ENCODE results near the gene ALK. TPM values are rescaled to one million over a fixed set of nuclear protein-coding genes. Genes with fewer than 3 reads are reported as not detected.

Gene ALK
- total and polyA plus RNA-seq, 2 donors (not counting 1 experiment from before 2014, with no cell fraction given), result not detected

- TF ChIP-seq CTCF (IDR thresholded peaks at IDR 0.05) (no peak), EZH2 (IDR thresholded peaks at IDR 0.05; ENCODE audit: borderline replicate concordance, insufficient read depth, low read depth, low read length, poor library complexity, severe bottlenecking) (no peak)
- no peak overlapping the region for H3K27ac ChIP-seq (ENCODE audit: low read length in 2 of 2)
- CTCF ChIA-PET, result no interaction called here
Observed at GRCh38 chr2:29918941-29919340, 2.4 kb downstream of the ALK start.

GRCh38 chr2:29917781-29918180, 3.6 kb downstream of the ALK start:
- 83% methylated on average over 1 of the region's 1 CpG for WGBS (ENCODE audit: insufficient coverage)
- no peak overlapping the region for H3K27ac ChIP-seq (ENCODE audit: low read length in 2 of 2)
- H3K4me3 Mint-ChIP-seq, result no peak overlapping the region
- no peak overlapping the region for H3K4me2 ChIP-seq (replicated peaks; ENCODE audit: low read depth, low read length, poor library complexity, severe bottlenecking)
- ATAC-seq (ENCODE audit: low read depth) (no peak), DNase-seq (no peak)
- H3K4me1 ChIP-seq (ENCODE audit: control insufficient read depth in 2 of 2, insufficient read depth in 2 of 2, low read length in 2 of 2), result peaks cover 15 to 22% of the 10 kb centered on the region in 2 donors
- H4K20me1 ChIP-seq (ENCODE audit: control insufficient read depth, insufficient read depth, low read length, poor library complexity, severe bottlenecking), result no peaks in the 10 kb centered on the region
- CTCF ChIA-PET, result no interaction called here
- H3K4me3 ChIP-seq (ENCODE audit: control extremely low read depth in 1 of 5, extremely low read depth in 1 of 5, insufficient read depth in 1 of 5, low read depth in 2 of 5, low read length in 4 of 5), result no peak overlapping the region
- POLR2A ChIA-PET, result no interaction called here
- peaks cover 65% of the 10 kb centered on the region for H3K27me3 Mint-ChIP-seq
- peaks cover 15% of the 10 kb centered on the region for H3K4me1 Mint-ChIP-seq
- H2AFZ ChIP-seq (ENCODE audit: insufficient read depth, low read depth, low read length, poor library complexity, severe bottlenecking), result no peak overlapping the region
- intact Hi-C loops (cut with micrococcal nuclease), result no loop called here
- H3K27me3 ChIP-seq (replicated peaks in 1 of 4; ENCODE audit: control extremely low read depth in 1 of 4, control insufficient read depth in 3 of 4, insufficient read depth in 4 of 4, low read length in 3 of 4), result peaks cover 0 to 47% (median 33%) of the 10 kb centered on the region in 4 experiments
- no peak overlapping the region for H3K27ac Mint-ChIP-seq
- peaks cover 0 to 20% (median 0%) of the 10 kb centered on the region in 3 donors for H3K9me3 ChIP-seq (ENCODE audit: control extremely low read depth in 1 of 3, control insufficient read depth in 2 of 3, insufficient read depth in 1 of 3, low read length in 2 of 3)
- peaks cover 2% of the 10 kb centered on the region for H3K9me3 Mint-ChIP-seq (ENCODE audit: insufficient read depth)
- no peaks in the 10 kb centered on the region for H3K36me3 ChIP-seq (replicated peaks in 1 of 2; ENCODE audit: control extremely low read depth in 1 of 2, control insufficient read depth in 1 of 2, extremely low read depth in 1 of 2, insufficient read depth in 2 of 2, low read length in 1 of 2)
- TF ChIP-seq EZH2 (IDR thresholded peaks at IDR 0.05; ENCODE audit: borderline replicate concordance, insufficient read depth, low read depth, low read length, poor library complexity, severe bottlenecking) (no peak), CTCF (IDR thresholded peaks at IDR 0.05) (no peak)
- H3K79me2 ChIP-seq (ENCODE audit: control insufficient read depth, insufficient read depth, low read length), result no peaks in the 10 kb centered on the region
- H3K9ac ChIP-seq (ENCODE audit: low read length), result no peak overlapping the region

More at GRCh38 chr2:29918941-29919340, 2.4 kb downstream of the ALK start:
- H2AFZ ChIP-seq (ENCODE audit: insufficient read depth, low read depth, low read length, poor library complexity, severe bottlenecking), result no peak overlapping the region
- H3K27me3 ChIP-seq (replicated peaks in 1 of 4; ENCODE audit: control extremely low read depth in 1 of 4, control insufficient read depth in 3 of 4, insufficient read depth in 4 of 4, low read length in 3 of 4), result peaks cover 0 to 43% (median 37%) of the 10 kb centered on the region in 4 experiments
- H3K9me3 ChIP-seq (ENCODE audit: control extremely low read depth in 1 of 3, control insufficient read depth in 2 of 3, insufficient read depth in 1 of 3, low read length in 2 of 3), result peaks cover 0 to 20% (median 0%) of the 10 kb centered on the region in 3 donors
- no peaks in the 10 kb centered on the region for H3K36me3 ChIP-seq (replicated peaks in 1 of 2; ENCODE audit: control extremely low read depth in 1 of 2, control insufficient read depth in 1 of 2, extremely low read depth in 1 of 2, insufficient read depth in 2 of 2, low read length in 1 of 2)
- peaks cover 2% of the 10 kb centered on the region for H3K9me3 Mint-ChIP-seq (ENCODE audit: insufficient read depth)
- peak overlapping the region; percentile 56 for H3K4me3 Mint-ChIP-seq
- intact Hi-C loops (cut with micrococcal nuclease), result no loop called here
- H3K27ac Mint-ChIP-seq, result no peak overlapping the region
- no peaks in the 10 kb centered on the region for H3K79me2 ChIP-seq (ENCODE audit: control insufficient read depth, insufficient read depth, low read length)
- H3K9ac ChIP-seq (ENCODE audit: low read length), result no peak overlapping the region
- peaks cover 15% of the 10 kb centered on the region for H3K4me1 Mint-ChIP-seq
- DNase-seq (no peak), ATAC-seq (ENCODE audit: low read depth) (no peak)
- POLR2A ChIA-PET, result no interaction called here
- WGBS (ENCODE audit: insufficient coverage), result 60% methylated on average over 1 of the region's 3 CpGs
- H4K20me1 ChIP-seq (ENCODE audit: control insufficient read depth, insufficient read depth, low read length, poor library complexity, severe bottlenecking), result no peaks in the 10 kb centered on the region
- H3K4me1 ChIP-seq (ENCODE audit: control insufficient read depth in 2 of 2, insufficient read depth in 2 of 2, low read length in 2 of 2), result peaks cover 15 to 22% of the 10 kb centered on the region in 2 donors
- no peak overlapping the region for H3K4me3 ChIP-seq (ENCODE audit: control extremely low read depth in 1 of 5, extremely low read depth in 1 of 5, insufficient read depth in 1 of 5, low read depth in 2 of 5, low read length in 4 of 5)
- H3K4me2 ChIP-seq (replicated peaks; ENCODE audit: low read depth, low read length, poor library complexity, severe bottlenecking), result no peak overlapping the region
- H3K27me3 Mint-ChIP-seq, result peaks cover 63% of the 10 kb centered on the region
